ENCODE data around the gene HOXC13.

HOXC13 gene

DNA sequence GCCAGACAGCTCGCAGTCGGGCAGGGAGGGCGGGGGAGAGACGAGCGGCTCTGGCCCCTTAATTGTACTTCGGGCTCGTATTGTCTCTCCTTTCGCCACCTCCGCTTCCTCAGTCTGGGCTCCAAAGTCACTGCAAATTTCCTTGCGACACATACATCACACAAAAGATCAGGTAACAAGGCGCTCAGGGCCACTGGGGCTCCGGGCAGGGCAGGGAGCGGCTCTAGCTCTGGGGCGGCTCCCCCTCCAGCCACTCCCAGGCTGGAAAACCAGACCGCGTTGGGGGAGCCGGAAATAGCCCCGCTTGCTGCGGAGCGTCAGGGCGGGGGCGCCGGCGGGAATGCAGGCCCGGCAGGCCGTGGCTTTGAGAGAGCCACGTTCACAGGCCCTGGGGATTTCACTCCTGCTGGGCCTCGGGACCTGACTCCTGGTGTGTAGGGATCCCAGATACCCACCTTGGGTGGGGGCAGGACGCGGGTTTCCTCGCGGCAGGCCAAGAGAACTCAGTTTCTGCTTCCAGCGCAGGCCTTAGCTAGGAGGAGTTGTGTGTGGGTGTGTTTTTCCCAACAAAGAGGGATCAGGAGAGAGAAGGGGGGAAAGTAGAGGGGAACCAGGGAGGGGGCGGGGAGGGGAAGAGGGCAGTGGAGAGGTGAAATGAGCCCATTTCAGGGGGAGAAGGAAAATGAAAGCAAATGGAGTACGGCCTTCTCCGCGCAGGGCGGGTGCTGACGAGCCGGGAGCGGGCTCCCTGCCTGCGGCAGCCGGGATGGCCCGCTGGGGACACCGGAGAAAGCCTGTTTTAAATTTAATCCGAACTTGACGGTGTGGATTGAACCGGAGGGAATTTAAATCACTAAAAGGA lies 57.0 kb downstream of the HOXC13 start:
- DNase-seq: peak; percentile 32
